SK-N-SH treated with all-trans-retinoic acid at 6 μM for 48 hours (cell line): ENCODE data around the gene CDH4.

Experiments
- ZFP3 ChIP-seq: fragments of 250-450 bp; sonication (Bioruptor Pico); IDR thresholded peaks from 2 replicates; pipeline ENCODE4 v1.5.0; 2020; ENCODE audit warnings: mild to moderate bottlenecking, moderate library complexity
- ZNF70 ChIP-seq: fragments of 450-650 bp; formaldehyde crosslinking; IDR thresholded peaks from 2 replicates; pipeline ENCODE4 v1.5.0; 2020; ENCODE audit warnings: mild to moderate bottlenecking, moderate library complexity
- TF ChIP-seq, protein P1 (sequence below): fragments of 250-450 bp; sonication (Bioruptor Pico); IDR thresholded peaks from 2 replicates; pipeline ENCODE4 v1.8.0; 2021; ENCODE audit warnings: low read depth, mild to moderate bottlenecking, moderate library complexity, borderline replicate concordance
- TF ChIP-seq, protein P2 (sequence below): fragments of 250-450 bp; sonication (Bioruptor Pico); IDR thresholded peaks from 2 replicates; pipeline ENCODE4 v1.8.0; 2020; ENCODE audit warnings: mild to moderate bottlenecking, moderate library complexity, borderline replicate concordance

GRCh38 chr20:61856626-61857413 is 604.8 kb downstream of the CDH4 start:
- TF ChIP-seq, protein P1, sequence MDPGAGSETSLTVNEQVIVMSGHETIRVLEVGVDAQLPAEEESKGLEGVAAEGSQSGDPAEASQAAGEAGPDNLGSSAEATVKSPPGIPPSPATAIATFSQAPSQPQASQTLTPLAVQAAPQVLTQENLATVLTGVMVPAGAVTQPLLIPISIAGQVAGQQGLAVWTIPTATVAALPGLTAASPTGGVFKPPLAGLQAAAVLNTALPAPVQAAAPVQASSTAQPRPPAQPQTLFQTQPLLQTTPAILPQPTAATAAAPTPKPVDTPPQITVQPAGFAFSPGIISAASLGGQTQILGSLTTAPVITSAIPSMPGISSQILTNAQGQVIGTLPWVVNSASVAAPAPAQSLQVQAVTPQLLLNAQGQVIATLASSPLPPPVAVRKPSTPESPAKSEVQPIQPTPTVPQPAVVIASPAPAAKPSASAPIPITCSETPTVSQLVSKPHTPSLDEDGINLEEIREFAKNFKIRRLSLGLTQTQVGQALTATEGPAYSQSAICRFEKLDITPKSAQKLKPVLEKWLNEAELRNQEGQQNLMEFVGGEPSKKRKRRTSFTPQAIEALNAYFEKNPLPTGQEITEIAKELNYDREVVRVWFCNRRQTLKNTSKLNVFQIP: no peak
- TF ChIP-seq ZFP3 (CRISPR knock-in tag) (no peak), ZNF70 (CRISPR knock-in tag) (no peak)
- TF ChIP-seq, protein P2, sequence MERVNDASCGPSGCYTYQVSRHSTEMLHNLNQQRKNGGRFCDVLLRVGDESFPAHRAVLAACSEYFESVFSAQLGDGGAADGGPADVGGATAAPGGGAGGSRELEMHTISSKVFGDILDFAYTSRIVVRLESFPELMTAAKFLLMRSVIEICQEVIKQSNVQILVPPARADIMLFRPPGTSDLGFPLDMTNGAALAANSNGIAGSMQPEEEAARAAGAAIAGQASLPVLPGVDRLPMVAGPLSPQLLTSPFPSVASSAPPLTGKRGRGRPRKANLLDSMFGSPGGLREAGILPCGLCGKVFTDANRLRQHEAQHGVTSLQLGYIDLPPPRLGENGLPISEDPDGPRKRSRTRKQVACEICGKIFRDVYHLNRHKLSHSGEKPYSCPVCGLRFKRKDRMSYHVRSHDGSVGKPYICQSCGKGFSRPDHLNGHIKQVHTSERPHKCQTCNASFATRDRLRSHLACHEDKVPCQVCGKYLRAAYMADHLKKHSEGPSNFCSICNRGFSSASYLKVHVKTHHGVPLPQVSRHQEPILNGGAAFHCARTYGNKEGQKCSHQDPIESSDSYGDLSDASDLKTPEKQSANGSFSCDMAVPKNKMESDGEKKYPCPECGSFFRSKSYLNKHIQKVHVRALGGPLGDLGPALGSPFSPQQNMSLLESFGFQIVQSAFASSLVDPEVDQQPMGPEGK (CRISPR knock-in tag): no peak
